HG03280 (cell line): ENCODE results near the gene TFR2.
A peak's percentile ranks its signal among the peaks of the same experiment; 100 is the strongest.

Experiments used
- ATAC-seq: cut with Tn5 transposase; IDR thresholded peaks from one replicate; pipeline ENCODE4 v1.9.1; 2021; ENCODE audit warnings: mild to moderate bottlenecking, moderate library complexity; ENCODE audit not compliant: unreplicated experiment

Gene TFR2

DNA sequence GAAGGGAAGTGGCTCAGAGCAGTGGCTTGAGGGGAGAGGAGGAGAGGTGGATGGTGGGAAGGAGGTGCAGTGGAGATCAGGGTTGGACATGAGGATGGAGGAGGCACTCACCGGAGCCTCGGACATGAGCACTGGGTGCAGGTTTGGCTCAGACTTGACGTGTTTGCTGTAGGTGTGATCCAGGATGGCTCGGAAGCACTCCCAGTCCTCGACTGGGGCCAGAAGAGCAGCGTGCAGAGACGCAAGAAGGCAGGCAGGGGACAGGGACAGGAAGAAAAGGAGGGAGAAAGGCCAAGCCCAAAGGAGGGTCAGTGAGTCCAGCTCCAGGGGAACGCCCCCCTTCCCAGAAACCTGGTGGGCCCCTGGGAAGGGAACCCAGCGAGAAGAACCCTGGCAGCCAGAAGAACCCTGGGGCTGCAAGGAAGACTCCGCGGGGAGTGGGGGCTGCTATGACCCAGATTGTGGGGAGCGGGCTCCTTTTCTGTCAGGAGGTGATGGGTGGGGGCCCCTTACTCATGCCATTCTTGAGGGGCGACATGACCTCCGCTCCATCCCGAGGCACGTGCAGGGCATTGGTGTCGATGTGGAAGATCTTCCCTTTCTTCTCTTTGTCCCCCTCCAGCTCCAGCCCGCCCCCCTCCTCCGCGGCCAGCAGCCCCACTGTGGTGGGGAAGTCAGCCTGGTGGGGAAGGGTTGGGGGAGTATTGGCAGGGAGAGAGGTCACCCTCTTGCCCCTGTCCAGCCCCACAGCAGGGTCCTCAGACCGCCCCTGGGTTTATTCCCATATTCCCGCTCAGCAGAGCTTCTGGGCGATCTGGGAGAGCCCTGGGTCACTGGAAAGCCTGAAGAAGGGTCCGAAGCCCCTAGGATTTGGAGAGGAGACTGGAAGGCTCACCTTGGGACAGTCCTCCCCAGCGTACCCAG, 13.8 kb upstream of the TFR2 start:
- no peak for ATAC-seq

DNA sequence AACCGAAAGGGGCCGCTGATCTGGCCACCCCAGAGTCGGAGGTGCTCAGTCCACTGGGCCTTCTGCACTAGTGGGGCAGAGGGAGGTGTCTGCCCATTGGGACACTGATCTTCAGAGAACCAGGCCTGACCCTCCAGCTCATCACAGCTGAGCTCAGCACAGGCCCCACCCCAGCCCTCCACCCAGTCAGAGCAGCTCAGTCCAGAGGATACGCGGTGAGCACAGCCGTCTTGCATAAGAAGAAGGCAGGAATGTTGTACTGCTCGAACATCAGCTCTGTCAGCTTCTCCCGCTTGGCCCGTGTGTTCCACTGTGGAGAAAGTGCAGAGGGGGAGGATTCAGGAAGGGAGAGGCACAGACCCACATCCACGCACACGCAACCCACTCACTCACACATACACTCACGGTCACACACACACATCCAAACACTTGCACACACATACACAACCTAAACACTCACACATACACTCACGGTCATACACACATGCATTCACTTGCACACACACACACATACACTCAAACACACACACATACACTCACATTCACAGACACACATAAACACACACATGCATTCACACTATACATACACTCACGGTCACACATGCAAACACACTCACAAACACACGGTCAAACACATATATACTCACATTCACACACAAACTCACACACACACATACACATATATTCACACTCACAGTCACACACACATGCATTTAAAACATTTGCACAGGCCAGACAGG, 8.6 kb upstream of the TFR2 start:
- no peak for ATAC-seq

- ATAC-seq = peak; percentile 89
Observed at GRCh38 chr7:100642534-100642907, 1.2 kb upstream of the TFR2 start.

DNA sequence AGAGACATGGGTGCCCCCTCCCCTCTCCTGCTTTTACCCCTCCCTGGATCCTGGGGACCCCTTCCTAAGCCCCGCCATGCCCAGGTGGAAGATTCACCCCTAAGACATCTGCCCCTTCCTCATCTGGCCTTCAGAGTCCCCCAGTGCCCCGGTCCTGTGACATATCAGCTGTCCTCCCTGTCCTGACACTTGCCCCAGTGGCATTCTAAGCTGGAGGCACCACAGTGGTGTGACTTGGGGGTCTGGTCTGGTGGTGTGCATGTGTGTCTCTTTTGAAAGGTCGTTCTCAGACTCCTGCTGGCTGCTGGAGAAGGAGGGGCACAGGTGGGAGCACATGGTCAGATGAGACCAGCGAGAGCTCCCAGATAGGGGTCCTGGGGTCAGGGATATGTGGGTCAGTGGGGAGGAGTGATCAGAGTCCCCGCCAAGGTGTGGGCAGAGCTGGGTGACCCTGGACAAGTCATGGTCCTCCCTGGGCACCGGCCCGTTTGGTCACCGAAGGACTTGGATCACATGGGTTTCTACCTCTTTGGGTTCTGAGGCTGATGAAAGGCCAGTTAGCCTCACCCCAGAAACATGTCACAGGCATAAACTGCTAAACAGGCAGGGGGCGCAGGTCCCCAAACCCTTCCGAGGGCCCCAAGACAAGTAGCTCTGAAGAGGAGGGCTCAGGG, 645 bp upstream of the TFR2 start:
- peak; percentile 12 for ATAC-seq

GRCh38 chr7:100640517-100641440, 573 bp downstream of the TFR2 start:
- ATAC-seq = no peak

- no peak for ATAC-seq
Observed at GRCh38 chr7:100639995-100640516, 1.3 kb downstream of the TFR2 start.

- ATAC-seq = no peak
Observed at GRCh38 chr7:100632951-100633717, 8.2 kb downstream of the TFR2 start.

DNA sequence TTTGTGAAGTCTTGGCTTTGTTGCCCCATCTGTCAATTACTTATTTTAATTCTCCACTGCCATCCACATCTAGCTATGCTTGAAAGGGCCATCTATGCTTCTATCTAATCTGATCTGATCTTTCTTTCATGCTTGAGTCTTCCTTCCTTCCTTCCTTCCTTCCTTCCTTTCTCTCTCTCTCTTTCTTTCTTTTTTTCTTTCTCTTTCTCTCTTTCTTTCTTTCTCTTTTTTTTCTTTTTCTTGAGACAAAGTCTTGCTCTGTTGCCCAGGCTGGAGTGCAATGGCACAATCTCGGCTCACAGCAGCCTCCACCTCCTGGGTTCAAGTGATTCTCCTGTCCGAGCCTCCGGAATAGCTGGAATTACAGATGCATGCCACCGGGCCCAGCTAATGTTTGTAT, 11.3 kb downstream of the TFR2 start:
- no peak for ATAC-seq

DNA sequence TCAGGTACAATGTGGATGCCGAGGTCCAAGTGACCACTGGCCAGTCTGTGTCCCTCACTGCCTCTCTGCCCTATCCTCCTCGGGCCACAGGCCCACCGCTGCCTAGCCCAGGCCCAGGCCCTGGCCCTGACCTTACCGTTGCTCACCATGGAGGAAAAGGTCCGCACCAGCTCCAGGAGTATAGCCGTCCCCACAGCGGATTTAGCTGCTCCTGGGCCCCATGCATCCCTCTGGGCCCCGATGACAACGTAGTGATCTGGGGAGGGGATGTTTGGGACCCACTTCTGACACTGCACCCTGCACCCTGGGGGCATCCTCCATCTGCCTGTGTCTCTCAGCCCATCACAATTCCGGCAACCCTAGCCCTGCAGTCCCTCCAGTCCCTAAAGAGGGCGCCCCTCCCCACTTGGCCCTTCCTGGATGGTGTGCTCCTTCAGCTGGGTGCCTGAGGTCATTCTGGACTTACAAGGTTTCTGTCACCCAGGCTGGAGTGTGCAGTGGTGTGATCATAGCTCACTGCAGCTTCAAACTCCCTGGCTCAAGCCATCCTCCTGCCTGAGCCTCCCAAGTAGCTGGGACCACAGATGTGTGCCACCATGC, 12.1 kb downstream of the TFR2 start:
- no peak for ATAC-seq

DNA sequence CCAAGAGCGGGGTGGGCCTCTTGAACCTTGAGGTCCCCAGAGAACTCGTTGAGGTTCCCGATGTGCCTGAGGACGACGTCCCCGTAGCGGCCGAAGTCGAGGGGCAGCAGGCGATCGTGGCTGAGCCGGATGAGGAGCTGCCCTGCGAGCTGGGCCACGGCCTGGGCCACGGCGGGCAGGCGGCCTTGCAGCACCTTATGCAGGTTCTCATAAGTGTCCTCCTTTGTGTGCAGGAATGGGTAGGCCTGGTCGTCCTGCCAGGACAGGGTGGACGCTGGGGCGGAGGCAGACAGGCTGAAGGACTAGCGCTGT, 14.2 kb downstream of the TFR2 start:
- ATAC-seq = no peak

DNA sequence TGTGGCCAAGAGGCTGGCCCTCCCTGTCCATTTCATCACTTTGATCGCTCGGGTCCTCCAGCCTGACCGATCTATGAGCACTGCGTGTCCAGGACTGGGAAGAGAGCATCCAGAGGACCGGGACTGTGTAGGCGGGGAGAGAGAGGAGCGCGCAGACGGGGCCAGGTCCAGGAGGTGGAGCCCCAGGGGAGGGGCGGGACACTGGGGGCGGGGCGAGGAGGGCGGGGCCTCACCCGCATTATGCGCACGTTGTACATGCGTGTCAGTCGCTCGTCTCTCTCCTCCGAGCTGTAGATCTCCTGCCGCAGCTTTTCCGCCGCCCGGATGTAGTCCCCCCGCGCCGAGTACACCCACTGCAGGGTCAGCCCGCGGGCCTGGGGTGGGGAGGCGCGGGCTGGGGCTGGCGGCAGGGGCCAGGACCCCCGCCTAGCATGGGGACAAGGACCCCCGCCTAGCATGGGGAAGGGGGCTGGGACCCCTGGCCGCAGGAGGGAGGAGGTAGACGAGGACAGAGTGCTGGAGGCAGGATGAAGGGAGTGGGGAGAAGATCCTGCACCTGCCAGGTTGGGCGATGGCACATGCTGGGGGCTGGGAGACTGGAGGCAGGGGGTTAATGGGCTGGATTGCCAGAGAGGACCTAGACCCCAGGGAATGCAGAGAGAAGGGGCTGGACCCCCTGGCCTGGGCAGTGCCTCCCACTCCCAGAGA, 14.7 kb downstream of the TFR2 start:
- ATAC-seq = peak; percentile 86

GRCh38 chr7:100626055-100626454, 15.3 kb downstream of the TFR2 start:
- no peak for ATAC-seq

- no peak for ATAC-seq
Observed at GRCh38 chr7:100623951-100624824, 17.2 kb downstream of the TFR2 start.

GRCh38 chr7:100621554-100621953, 19.8 kb downstream of the TFR2 start:
- ATAC-seq = no peak

GRCh38 chr7:100620804-100621203, 20.5 kb downstream of the TFR2 start:
- ATAC-seq = no peak

- no peak for ATAC-seq
Observed at GRCh38 chr7:100620239-100620638, 21.1 kb downstream of the TFR2 start.

- ATAC-seq = no peak
Observed at GRCh38 chr7:100614308-100614861, 27.0 kb downstream of the TFR2 start.
